K562 treated with DMSO at 1 percent for 48 hours (cell line): Measurements from ENCODE around the gene ATXN1. TPM values are rescaled to one million over a fixed set of nuclear protein-coding genes. Genes with fewer than 3 reads are reported as not detected.

Source experiments
- total RNA-seq: library from RNA; unstranded; fragments of 300-600 nt; gene quantifications from 2 replicates; pipeline ENCODE4 v1.2.3, GENCODE V29; 2022; ENCODE audit warnings: low replicate concordance; ENCODE audit errors: extremely low read depth

The ATXN1 gene
- total RNA-seq, result not detected in 2 replicates

GRCh38 chr6:16760516-16761470, at the start of gene ATXN1:
TSS of gene ATXN1 (minus strand) at chr6:16761460.

